SK-N-SH treated with all-trans-retinoic acid at 6 μM for 48 hours (cell line): Measurements from ENCODE around the gene CST9.

Experiments used
- ATAC-seq: fragments of 200-7000 bp; cut with Tn5 transposase; 3 replicates; pipeline ENCODE4 v1.9.1; 2020; ENCODE audit warnings: mild to moderate bottlenecking, moderate library complexity
- ARNTL ChIP-seq: fragments of 450-650 bp; formaldehyde crosslinking; IDR thresholded peaks from 2 replicates; pipeline ENCODE4 v1.5.0; 2020; ENCODE audit warnings: low read depth, mild to moderate bottlenecking, moderate library complexity, borderline replicate concordance
- BACH2 ChIP-seq: fragments of 250-450 bp; sonication (Bioruptor Pico); IDR thresholded peaks from 2 replicates; pipeline ENCODE4 v1.9.0; 2021; ENCODE audit warnings: mild to moderate bottlenecking, borderline replicate concordance
- CSDC2 ChIP-seq: fragments of 250-450 bp; sonication (Bioruptor Pico); IDR thresholded peaks from 2 replicates; pipeline ENCODE4 v1.5.0; 2020; ENCODE audit warnings: mild to moderate bottlenecking, moderate library complexity
- ESRRG ChIP-seq: fragments of 250-450 bp; sonication (Bioruptor Pico); IDR thresholded peaks from 2 replicates; pipeline ENCODE4 v1.6.1; 2021; ENCODE audit warnings: mild to moderate bottlenecking
- GLIS3 ChIP-seq: fragments of 250-450 bp; sonication (Bioruptor Pico); IDR thresholded peaks from 2 replicates; pipeline ENCODE4 v1.5.0; 2020; ENCODE audit warnings: mild to moderate bottlenecking, moderate library complexity
- ISL1 ChIP-seq: fragments of 250-450 bp; sonication (Bioruptor Pico); IDR thresholded peaks from 2 replicates; pipeline ENCODE4 v2.1.2; 2022; ENCODE audit warnings: mild to moderate bottlenecking, moderate library complexity
- OSR1 ChIP-seq: fragments of 250-450 bp; sonication (Bioruptor Pico); IDR thresholded peaks from 2 replicates; pipeline ENCODE4 v1.8.0; 2022; ENCODE audit warnings: moderate library complexity, mild to moderate bottlenecking, inconsistent platforms
- PPARA ChIP-seq: fragments of 250-450 bp; sonication (Bioruptor Pico); IDR thresholded peaks from 2 replicates; pipeline ENCODE4 v1.5.0; 2020; ENCODE audit warnings: mild to moderate bottlenecking, borderline replicate concordance
- RARB ChIP-seq: fragments of 250-450 bp; sonication (Bioruptor Pico); IDR thresholded peaks from 2 replicates; pipeline ENCODE4 v1.8.0; 2021; ENCODE audit warnings: mild to moderate bottlenecking, moderate library complexity
- SNAI2 ChIP-seq: fragments of 250-450 bp; sonication (Bioruptor Pico); IDR thresholded peaks from 2 replicates; pipeline ENCODE4 v1.5.0; 2020; ENCODE audit warnings: mild to moderate bottlenecking, moderate library complexity
- TCF4 ChIP-seq: fragments of 250-450 bp; sonication (Bioruptor Pico); IDR thresholded peaks from 2 replicates; pipeline ENCODE4 v1.8.0; 2021; ENCODE audit warnings: mild to moderate bottlenecking, moderate library complexity, borderline replicate concordance
- TOX ChIP-seq: fragments of 250-450 bp; sonication (Bioruptor Pico); IDR thresholded peaks from 2 replicates; pipeline ENCODE4 v1.8.0; 2021; ENCODE audit warnings: mild to moderate bottlenecking, moderate library complexity, borderline replicate concordance
- ZC3H10 ChIP-seq: fragments of 250-450 bp; sonication (Bioruptor Pico); IDR thresholded peaks from 2 replicates; pipeline ENCODE4 v1.5.1; 2021; ENCODE audit warnings: mild to moderate bottlenecking, moderate library complexity
- ZFP3 ChIP-seq: fragments of 250-450 bp; sonication (Bioruptor Pico); IDR thresholded peaks from 2 replicates; pipeline ENCODE4 v1.5.0; 2020; ENCODE audit warnings: mild to moderate bottlenecking, moderate library complexity
- ZFP30 ChIP-seq: fragments of 450-650 bp; formaldehyde crosslinking; IDR thresholded peaks from 2 replicates; pipeline ENCODE4 v1.5.0; 2022; ENCODE audit warnings: mild to moderate bottlenecking, moderate library complexity
- ZNF565 ChIP-seq: fragments of 450-650 bp; formaldehyde crosslinking; conservative IDR thresholded peaks from 2 replicates; pipeline ENCODE4 v1.5.0; 2020; ENCODE audit warnings: low read depth, mild to moderate bottlenecking, moderate library complexity
- ZNF70 ChIP-seq: fragments of 450-650 bp; formaldehyde crosslinking; IDR thresholded peaks from 2 replicates; pipeline ENCODE4 v1.5.0; 2020; ENCODE audit warnings: mild to moderate bottlenecking, moderate library complexity
- ZNF8 ChIP-seq: fragments of 450-650 bp; formaldehyde crosslinking; IDR thresholded peaks from 2 replicates; pipeline ENCODE4 v1.5.0; 2020; ENCODE audit warnings: mild to moderate bottlenecking, moderate library complexity
- TF ChIP-seq, protein P1 (sequence below): fragments of 250-450 bp; sonication (Bioruptor Pico); IDR thresholded peaks from 2 replicates; pipeline ENCODE4 v1.5.1; 2020; ENCODE audit warnings: low read depth, mild to moderate bottlenecking, moderate library complexity
- TF ChIP-seq, protein P2 (sequence below): fragments of 250-450 bp; sonication (Bioruptor Pico); IDR thresholded peaks from 2 replicates; pipeline ENCODE4 v1.8.0; 2020; ENCODE audit warnings: mild to moderate bottlenecking, moderate library complexity, borderline replicate concordance
- TF ChIP-seq, protein P3 (sequence below): fragments of 250-450 bp; sonication (Bioruptor Pico); IDR thresholded peaks from 2 replicates; pipeline ENCODE4 v1.8.0; 2021; ENCODE audit warnings: low read depth, mild to moderate bottlenecking, moderate library complexity, borderline replicate concordance
- TF ChIP-seq, protein P4 (sequence below): fragments of 250-450 bp; sonication (Bioruptor Pico); IDR thresholded peaks from 2 replicates; pipeline ENCODE4 v1.5.0; 2020; ENCODE audit warnings: mild to moderate bottlenecking, moderate library complexity

Gene CST9

DNA sequence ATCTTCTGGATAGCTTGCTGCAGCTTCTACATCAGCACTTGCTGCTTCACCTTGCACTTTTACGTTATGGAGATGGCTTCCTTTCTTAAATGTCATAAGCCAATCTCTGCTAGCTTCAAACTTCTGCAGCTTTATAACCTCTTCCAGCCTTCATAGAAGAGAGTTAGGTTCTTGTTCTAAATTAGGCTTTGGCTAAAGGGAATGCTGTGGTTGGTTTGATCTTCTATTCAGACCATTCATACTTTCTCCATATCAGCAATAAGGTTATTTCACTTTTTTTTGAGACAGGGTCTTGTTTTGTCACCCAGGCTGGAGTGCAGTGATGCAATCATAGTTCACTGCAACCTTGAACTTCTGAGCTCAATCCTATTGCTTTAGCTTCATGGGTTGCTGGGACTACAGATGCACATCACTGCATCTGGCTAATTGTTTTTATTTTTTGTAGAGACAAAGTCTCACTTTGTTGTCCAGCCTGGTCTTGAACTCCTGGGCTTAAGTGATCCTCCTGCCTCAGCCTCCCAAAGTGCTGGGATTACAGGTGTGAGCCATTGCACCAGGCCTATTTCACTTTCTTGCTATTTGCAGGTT is 44.2 kb upstream of the CST9 start:
- no peak for ATAC-seq
- TF ChIP-seq, protein P1, sequence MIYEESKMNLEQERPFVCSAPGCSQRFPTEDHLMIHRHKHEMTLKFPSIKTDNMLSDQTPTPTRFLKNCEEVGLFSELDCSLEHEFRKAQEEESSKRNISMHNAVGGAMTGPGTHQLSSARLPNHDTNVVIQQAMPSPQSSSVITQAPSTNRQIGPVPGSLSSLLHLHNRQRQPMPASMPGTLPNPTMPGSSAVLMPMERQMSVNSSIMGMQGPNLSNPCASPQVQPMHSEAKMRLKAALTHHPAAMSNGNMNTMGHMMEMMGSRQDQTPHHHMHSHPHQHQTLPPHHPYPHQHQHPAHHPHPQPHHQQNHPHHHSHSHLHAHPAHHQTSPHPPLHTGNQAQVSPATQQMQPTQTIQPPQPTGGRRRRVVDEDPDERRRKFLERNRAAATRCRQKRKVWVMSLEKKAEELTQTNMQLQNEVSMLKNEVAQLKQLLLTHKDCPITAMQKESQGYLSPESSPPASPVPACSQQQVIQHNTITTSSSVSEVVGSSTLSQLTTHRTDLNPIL (CRISPR knock-in tag), result no peak
- TF ChIP-seq RARB (CRISPR knock-in tag) (no peak), ARNTL (no peak), ZNF565 (CRISPR knock-in tag) (no peak), BACH2 (CRISPR knock-in tag) (no peak), GLIS3 (CRISPR knock-in tag) (no peak), ISL1 (CRISPR knock-in tag) (no peak), ZNF70 (CRISPR knock-in tag) (no peak), TCF4 (CRISPR knock-in tag) (no peak)
- TF ChIP-seq, protein P2, sequence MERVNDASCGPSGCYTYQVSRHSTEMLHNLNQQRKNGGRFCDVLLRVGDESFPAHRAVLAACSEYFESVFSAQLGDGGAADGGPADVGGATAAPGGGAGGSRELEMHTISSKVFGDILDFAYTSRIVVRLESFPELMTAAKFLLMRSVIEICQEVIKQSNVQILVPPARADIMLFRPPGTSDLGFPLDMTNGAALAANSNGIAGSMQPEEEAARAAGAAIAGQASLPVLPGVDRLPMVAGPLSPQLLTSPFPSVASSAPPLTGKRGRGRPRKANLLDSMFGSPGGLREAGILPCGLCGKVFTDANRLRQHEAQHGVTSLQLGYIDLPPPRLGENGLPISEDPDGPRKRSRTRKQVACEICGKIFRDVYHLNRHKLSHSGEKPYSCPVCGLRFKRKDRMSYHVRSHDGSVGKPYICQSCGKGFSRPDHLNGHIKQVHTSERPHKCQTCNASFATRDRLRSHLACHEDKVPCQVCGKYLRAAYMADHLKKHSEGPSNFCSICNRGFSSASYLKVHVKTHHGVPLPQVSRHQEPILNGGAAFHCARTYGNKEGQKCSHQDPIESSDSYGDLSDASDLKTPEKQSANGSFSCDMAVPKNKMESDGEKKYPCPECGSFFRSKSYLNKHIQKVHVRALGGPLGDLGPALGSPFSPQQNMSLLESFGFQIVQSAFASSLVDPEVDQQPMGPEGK (CRISPR knock-in tag), result no peak
- TF ChIP-seq, protein P3, sequence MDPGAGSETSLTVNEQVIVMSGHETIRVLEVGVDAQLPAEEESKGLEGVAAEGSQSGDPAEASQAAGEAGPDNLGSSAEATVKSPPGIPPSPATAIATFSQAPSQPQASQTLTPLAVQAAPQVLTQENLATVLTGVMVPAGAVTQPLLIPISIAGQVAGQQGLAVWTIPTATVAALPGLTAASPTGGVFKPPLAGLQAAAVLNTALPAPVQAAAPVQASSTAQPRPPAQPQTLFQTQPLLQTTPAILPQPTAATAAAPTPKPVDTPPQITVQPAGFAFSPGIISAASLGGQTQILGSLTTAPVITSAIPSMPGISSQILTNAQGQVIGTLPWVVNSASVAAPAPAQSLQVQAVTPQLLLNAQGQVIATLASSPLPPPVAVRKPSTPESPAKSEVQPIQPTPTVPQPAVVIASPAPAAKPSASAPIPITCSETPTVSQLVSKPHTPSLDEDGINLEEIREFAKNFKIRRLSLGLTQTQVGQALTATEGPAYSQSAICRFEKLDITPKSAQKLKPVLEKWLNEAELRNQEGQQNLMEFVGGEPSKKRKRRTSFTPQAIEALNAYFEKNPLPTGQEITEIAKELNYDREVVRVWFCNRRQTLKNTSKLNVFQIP (CRISPR knock-in tag), result no peak
- TF ChIP-seq, protein P4, sequence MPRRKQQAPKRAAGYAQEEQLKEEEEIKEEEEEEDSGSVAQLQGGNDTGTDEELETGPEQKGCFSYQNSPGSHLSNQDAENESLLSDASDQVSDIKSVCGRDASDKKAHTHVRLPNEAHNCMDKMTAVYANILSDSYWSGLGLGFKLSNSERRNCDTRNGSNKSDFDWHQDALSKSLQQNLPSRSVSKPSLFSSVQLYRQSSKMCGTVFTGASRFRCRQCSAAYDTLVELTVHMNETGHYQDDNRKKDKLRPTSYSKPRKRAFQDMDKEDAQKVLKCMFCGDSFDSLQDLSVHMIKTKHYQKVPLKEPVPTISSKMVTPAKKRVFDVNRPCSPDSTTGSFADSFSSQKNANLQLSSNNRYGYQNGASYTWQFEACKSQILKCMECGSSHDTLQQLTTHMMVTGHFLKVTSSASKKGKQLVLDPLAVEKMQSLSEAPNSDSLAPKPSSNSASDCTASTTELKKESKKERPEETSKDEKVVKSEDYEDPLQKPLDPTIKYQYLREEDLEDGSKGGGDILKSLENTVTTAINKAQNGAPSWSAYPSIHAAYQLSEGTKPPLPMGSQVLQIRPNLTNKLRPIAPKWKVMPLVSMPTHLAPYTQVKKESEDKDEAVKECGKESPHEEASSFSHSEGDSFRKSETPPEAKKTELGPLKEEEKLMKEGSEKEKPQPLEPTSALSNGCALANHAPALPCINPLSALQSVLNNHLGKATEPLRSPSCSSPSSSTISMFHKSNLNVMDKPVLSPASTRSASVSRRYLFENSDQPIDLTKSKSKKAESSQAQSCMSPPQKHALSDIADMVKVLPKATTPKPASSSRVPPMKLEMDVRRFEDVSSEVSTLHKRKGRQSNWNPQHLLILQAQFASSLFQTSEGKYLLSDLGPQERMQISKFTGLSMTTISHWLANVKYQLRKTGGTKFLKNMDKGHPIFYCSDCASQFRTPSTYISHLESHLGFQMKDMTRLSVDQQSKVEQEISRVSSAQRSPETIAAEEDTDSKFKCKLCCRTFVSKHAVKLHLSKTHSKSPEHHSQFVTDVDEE (CRISPR knock-in tag), result no peak

DNA sequence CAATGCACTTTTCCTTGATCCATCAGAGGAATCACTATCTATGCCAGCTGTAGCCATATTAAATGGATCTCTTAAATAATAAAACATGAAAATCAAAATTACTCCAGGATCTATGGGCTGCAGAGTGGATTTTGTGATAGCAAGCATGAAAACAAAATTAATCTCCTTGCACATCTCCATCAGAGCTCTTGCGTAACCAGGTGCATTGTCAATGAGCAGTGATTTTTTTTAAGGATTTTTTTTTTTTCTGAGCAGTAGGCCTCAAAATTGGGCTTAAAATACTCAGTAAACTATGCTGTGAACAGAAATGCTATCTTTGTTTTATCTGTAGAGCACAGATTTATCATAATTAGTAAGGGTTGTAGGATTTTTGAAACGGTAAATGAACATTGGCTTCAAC is 43.5 kb upstream of the CST9 start:
- TF ChIP-seq ZNF70 (CRISPR knock-in tag) (no peak), PPARA (no peak), CSDC2 (CRISPR knock-in tag) (no peak), GLIS3 (CRISPR knock-in tag) (no peak), ISL1 (CRISPR knock-in tag) (no peak), ZFP3 (CRISPR knock-in tag) (no peak), ARNTL (no peak), BACH2 (CRISPR knock-in tag) (no peak), TCF4 (CRISPR knock-in tag) (no peak), TOX (CRISPR knock-in tag) (no peak), RARB (CRISPR knock-in tag) (no peak)
- TF ChIP-seq, protein P2 (CRISPR knock-in tag), result no peak
- TF ChIP-seq, protein P3 (CRISPR knock-in tag), result no peak
- ATAC-seq, result no peak

DNA sequence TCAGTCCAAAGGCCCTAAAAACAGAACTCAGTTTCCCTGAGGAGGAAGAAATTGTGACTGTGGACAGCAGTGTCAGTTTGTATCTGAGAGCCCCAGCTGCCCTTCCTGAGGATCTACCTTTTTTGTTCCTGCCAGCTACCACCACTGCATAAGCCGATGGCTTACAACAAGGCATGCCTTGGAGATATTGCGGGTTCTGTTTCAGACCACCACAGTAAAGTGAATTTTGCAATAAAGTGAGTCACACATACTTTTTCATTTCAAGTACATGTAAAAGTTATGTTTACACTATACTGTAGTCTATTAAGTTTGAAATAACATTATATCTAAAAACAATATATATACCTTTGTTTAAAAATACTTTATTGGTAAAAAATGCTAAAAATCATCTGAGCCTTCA is 41.6 kb upstream of the CST9 start:
- no peak for ATAC-seq
- no peak for TF ChIP-seq CSDC2 (CRISPR knock-in tag)
- no peak for TF ChIP-seq BACH2 (CRISPR knock-in tag)
- no peak for TF ChIP-seq OSR1 (CRISPR knock-in tag)
- no peak for TF ChIP-seq ZC3H10 (CRISPR knock-in tag)
- TF ChIP-seq, protein P4 (CRISPR knock-in tag), result no peak
- TF ChIP-seq PPARA, result no peak
- no peak for TF ChIP-seq ZNF8 (CRISPR knock-in tag)
- no peak for TF ChIP-seq ZFP3 (CRISPR knock-in tag)
- TF ChIP-seq ZNF565 (CRISPR knock-in tag), result no peak
- no peak for TF ChIP-seq ESRRG (CRISPR knock-in tag)
- TF ChIP-seq ZFP30 (CRISPR knock-in tag), result no peak
- no peak for TF ChIP-seq ISL1 (CRISPR knock-in tag)
- no peak for TF ChIP-seq TOX (CRISPR knock-in tag)
- TF ChIP-seq TCF4 (CRISPR knock-in tag), result no peak
- TF ChIP-seq SNAI2 (CRISPR knock-in tag), result no peak
- TF ChIP-seq GLIS3 (CRISPR knock-in tag), result no peak
